Bronchial epithelial cell (primary cell): Measurements from ENCODE around the gene PAQR8. TPM values are rescaled to one million over a fixed set of nuclear protein-coding genes. Genes with fewer than 3 reads are reported as not detected.
A peak's percentile ranks its signal among the peaks of the same experiment; 100 is the strongest.

Experiments used
- DNase-seq: peaks from one replicate; pipeline ENCODE4 v3.0.0-alpha.2; 2010; ENCODE audit warnings: low read depth
- FAIRE-seq: peaks from 2 replicates; lab custom pipeline; 2011; peaks lifted over from hg19 to GRCh38; lab: Jason Lieb, UNC
- H3K27me3 ChIP-seq: 2 replicates; pipeline ENCODE4 v1.5.1; 2011; ENCODE audit warnings: low read length; ENCODE audit not compliant: control insufficient read depth, insufficient read depth
- H3K36me3 ChIP-seq: 2 replicates; pipeline ENCODE4 v1.5.1; 2011; ENCODE audit warnings: low read length; ENCODE audit not compliant: control insufficient read depth, insufficient read depth
- H3K4me3 ChIP-seq: 2 replicates; pipeline ENCODE4 v1.5.1; 2011; ENCODE audit warnings: mild to moderate bottlenecking, low read depth, low read length, control low read depth
- total RNA-seq: library from RNA; depleted of rRNA; stranded (reverse); fragments of >200 nt; gene quantifications from 2 replicates; pipeline ENCODE4 v1.2.1, GENCODE V29; 2014
- TF ChIP-seq, protein P1 (sequence below): IDR thresholded peaks from 2 replicates; pipeline ENCODE4 v1.5.1; 2011; ENCODE audit warnings: mild to moderate bottlenecking, moderate library complexity, low read length, control low read depth, inconsistent platforms; ENCODE audit not compliant: insufficient read depth, severe bottlenecking

The PAQR8 gene
- total RNA-seq, 1 donor from 2014 or later = 1.3 TPM

DNA sequence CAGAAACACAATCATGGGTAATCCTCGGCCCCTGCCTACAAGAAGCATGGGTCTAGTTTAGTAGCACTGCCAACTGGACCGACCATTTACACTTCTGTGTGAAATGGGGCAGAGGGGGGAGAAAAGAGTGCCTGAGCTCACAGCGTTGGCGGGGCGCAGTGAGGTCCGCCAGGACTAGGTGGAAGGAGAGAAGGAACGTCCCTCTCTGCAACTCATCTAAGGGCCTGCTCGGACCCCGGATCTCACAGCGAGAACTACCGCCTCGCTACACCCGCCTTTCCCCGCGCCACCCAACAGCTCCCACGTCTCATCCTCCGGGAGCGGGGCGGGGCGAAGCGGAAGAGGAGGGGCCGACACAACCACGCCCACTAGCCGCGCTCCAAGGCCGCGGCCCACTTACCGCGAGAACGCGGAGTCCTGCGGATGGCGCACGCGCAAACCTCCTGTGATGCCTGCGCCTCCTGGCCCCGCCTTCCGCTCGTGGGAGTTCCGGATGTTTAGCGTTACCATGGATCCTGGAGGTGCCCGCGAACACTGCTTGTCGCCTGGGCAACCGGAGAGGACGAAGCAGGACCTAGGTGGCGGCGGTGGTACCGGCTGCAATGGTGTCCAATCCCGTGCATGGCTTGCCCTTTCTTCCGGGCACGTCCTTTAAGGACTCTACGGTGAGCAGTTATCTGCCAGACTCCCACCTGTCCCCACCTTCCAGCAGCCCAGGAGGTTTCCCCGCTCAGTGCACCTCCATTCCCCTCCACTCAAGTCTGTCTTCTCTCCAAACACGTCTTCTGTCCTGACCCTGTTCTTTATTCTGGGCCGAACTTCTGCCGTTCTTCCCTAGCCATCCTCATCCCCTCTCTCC is 58.1 kb downstream of the PAQR8 start, which contains the start of gene EFHC1:
Gene EFHC1, plus strand, starts transcription at position 534 of the 859 bp plus-strand sequence. Its CDS starts 69 bp downstream, at position 603.
- H3K27me3 ChIP-seq = no peaks in the 10 kb centered on the region

DNA sequence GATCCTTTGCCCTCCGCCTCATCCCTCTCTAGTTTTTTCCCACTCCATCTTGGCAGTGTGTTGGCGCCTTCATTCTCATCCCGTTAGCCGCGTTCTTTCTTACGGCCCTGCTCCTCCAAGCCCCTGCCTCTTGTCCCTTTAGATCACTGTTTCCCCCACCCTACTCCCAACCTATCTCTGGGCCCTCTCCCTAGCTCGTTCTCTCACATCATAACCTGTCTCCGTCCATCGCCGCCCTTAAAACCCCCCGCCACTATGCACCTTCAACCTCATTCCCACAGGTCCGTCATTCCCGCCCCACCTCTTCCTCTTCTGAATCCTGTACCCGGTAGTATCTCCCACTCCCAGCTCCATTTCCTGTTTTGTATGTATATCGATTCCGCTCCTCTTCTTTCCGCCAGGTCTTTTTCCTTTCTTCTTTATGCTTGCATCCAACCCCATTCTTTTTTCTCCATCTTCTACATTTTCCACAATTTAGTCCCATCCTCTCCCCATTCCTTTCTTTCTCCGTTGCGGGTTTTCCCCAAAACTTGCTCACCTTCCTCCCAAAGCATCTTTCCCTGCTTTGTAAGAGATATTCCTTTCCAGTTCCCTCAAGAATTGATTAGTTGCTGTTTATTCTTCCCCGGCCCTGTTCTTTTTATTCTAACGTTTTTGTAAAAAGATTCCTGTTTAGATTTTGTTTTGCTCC is 58.9 kb downstream of the PAQR8 start:
- Histone ChIP-seq H3K27me3 (no peaks in the 10 kb centered on the region), H3K4me3 (peak overlapping the region; percentile 90), H3K36me3 (no peaks in the 10 kb centered on the region)
- DNase-seq = peak; percentile 44
- FAIRE-seq = no peak
- TF ChIP-seq, protein P1, sequence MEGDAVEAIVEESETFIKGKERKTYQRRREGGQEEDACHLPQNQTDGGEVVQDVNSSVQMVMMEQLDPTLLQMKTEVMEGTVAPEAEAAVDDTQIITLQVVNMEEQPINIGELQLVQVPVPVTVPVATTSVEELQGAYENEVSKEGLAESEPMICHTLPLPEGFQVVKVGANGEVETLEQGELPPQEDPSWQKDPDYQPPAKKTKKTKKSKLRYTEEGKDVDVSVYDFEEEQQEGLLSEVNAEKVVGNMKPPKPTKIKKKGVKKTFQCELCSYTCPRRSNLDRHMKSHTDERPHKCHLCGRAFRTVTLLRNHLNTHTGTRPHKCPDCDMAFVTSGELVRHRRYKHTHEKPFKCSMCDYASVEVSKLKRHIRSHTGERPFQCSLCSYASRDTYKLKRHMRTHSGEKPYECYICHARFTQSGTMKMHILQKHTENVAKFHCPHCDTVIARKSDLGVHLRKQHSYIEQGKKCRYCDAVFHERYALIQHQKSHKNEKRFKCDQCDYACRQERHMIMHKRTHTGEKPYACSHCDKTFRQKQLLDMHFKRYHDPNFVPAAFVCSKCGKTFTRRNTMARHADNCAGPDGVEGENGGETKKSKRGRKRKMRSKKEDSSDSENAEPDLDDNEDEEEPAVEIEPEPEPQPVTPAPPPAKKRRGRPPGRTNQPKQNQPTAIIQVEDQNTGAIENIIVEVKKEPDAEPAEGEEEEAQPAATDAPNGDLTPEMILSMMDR = no peak

More for the DNA sequence above, 58.1 kb downstream of the PAQR8 start, which contains the start of gene EFHC1:
- TF ChIP-seq, protein P1 = no peak
- Histone ChIP-seq H3K36me3 (no peaks in the 10 kb centered on the region), H3K4me3 (peak within 1 kb of the TSS; percentile 90)
- DNase-seq (peak; percentile 91), FAIRE-seq (no peak)

DNA sequence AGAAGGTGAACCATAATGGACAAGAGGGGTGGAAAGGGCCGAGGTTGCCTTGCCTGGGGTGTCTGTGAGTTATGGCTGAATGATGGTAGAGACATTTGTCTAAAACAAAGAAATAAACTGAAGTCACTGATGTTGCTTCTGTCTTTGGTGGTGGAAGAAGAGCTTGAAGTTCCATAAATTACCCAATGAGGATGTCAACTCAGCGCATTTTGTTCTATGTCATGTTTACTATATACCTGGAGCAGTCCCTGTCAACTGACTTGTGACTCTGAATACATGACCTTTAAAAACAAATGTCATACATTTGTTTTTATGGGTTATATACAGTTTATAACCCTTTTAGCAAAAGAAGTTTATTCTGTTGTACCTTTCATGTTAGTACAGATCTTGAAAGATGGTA is 60.2 kb downstream of the PAQR8 start:
- no peak for DNase-seq
- Histone ChIP-seq H3K4me3 (no peak overlapping the region), H3K36me3 (no peaks in the 10 kb centered on the region), H3K27me3 (no peaks in the 10 kb centered on the region)
- TF ChIP-seq, protein P1 = no peak
- FAIRE-seq = no peak

DNA sequence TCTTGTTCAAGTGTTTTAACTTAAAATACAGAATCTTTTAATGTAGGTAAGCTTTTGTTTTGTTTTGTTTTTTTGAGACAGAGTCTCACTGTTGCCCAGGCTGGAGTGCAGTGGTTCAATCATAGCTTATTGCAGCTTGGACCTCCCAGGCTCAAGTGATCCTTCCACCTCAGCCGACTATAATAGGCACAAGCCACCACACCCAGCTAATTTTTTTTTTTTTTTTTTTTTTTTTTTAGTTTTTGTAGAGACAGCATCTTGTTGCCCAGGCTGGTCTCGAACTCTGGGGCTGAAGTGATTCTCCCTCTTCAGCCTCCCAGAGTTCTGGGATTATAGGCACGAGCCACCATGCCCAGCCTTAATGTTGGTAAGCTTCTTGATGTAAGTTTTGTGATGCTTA is 61.5 kb downstream of the PAQR8 start:
- H3K27me3 ChIP-seq = no peaks in the 10 kb centered on the region
- FAIRE-seq = no peak
- DNase-seq = no peak
- H3K36me3 ChIP-seq = no peaks in the 10 kb centered on the region
- H3K4me3 ChIP-seq = no peak overlapping the region
- TF ChIP-seq, protein P1 = no peak

GRCh38 chr6:52423971-52424381 is 62.0 kb downstream of the PAQR8 start:
- Histone ChIP-seq H3K27me3 (no peaks in the 10 kb centered on the region), H3K4me3 (no peak overlapping the region), H3K36me3 (no peaks in the 10 kb centered on the region)
- DNase-seq = peak; percentile 68
- no peak for FAIRE-seq
- TF ChIP-seq, protein P1 = no peak
